ENCODE results near the gene PRSS1. TPM values are rescaled to one million over a fixed set of nuclear protein-coding genes. Genes with fewer than 3 reads are reported as not detected.

The PRSS1 gene
- total RNA-seq, 6 donors from 2014 or later = 9.8 to 20.6 TPM; not detected in 4

- H3K36me3 ChIP-seq = no peaks in the 10 kb centered on the region
- peak in 1 of 2 donors; percentile 22 for DNase-seq
- ATAC-seq (ENCODE audit: low FRiP score in 2 of 2) = peak in 1 of 2 donors; percentile 23
- no peak overlapping the region for H3K4me3 ChIP-seq
- H3K9me3 ChIP-seq = no peaks in the 10 kb centered on the region
- H3K27me3 ChIP-seq = no peaks in the 10 kb centered on the region
- 61 to 62% methylated on average over 18 of the region's 18 CpGs for WGBS, 2 donors
- no peak for TF ChIP-seq POLR2AphosphoS5 (IDR thresholded peaks at IDR 0.05)
- no peak for TF ChIP-seq EP300 (IDR thresholded peaks at IDR 0.05)
- TF ChIP-seq CTCF (IDR thresholded peaks at IDR 0.05) = peak in 1 of 6 experiments; percentile 13
- peak in 1 of 4 donors; percentile 18 for TF ChIP-seq POLR2A (IDR thresholded peaks at IDR 0.05)
- H3K4me1 ChIP-seq = no peaks in the 10 kb centered on the region
- H3K27ac ChIP-seq = no peak overlapping the region
These were observed 37.3 kb upstream of the PRSS1 start for GRCh38 chr7:142711746-142712616.

- Histone ChIP-seq H3K27me3 (no peaks in the 10 kb centered on the region), H3K27ac (no peak overlapping the region), H3K4me3 (no peak overlapping the region), H3K9me3 (no peaks in the 10 kb centered on the region), H3K4me1 (no peaks in the 10 kb centered on the region), H3K36me3 (no peaks in the 10 kb centered on the region)
- 81 to 91% methylated on average over 4 of the region's 4 CpGs for WGBS, 2 donors
- TF ChIP-seq CTCF (IDR thresholded peaks at IDR 0.05) = no peak
- no peak for TF ChIP-seq POLR2AphosphoS5 (IDR thresholded peaks at IDR 0.05)
- no peak for TF ChIP-seq POLR2A (IDR thresholded peaks at IDR 0.05)
- TF ChIP-seq EP300 (IDR thresholded peaks at IDR 0.05) = no peak
- ATAC-seq (ENCODE audit: low FRiP score in 2 of 2) (no peak), DNase-seq (no peak)
These were observed 36.7 kb upstream of the PRSS1 start for GRCh38 chr7:142712617-142712957.

- DNase-seq = no peak
- H3K27ac ChIP-seq = no peak overlapping the region
- 36 to 53% methylated on average over 2 of the region's 2 CpGs for WGBS, 2 donors
- no peaks in the 10 kb centered on the region for H3K27me3 ChIP-seq
- H3K4me1 ChIP-seq = no peaks in the 10 kb centered on the region
- TF ChIP-seq CTCF (IDR thresholded peaks at IDR 0.05) (no peak), POLR2AphosphoS5 (IDR thresholded peaks at IDR 0.05) (no peak), POLR2A (IDR thresholded peaks at IDR 0.05) (no peak), EP300 (IDR thresholded peaks at IDR 0.05) (no peak)
- no peaks in the 10 kb centered on the region for H3K36me3 ChIP-seq
- no peak for ATAC-seq (ENCODE audit: low FRiP score in 2 of 2)
- H3K9me3 ChIP-seq = no peaks in the 10 kb centered on the region
- no peak overlapping the region for H3K4me3 ChIP-seq
These were observed 34.9 kb upstream of the PRSS1 start for GRCh38 chr7:142714375-142714774.

GRCh38 chr7:142716596-142716995, 32.7 kb upstream of the PRSS1 start:
- H3K4me3 ChIP-seq = no peak overlapping the region
- TF ChIP-seq POLR2A (IDR thresholded peaks at IDR 0.05) (no peak), CTCF (IDR thresholded peaks at IDR 0.05) (no peak), POLR2AphosphoS5 (IDR thresholded peaks at IDR 0.05) (no peak), EP300 (IDR thresholded peaks at IDR 0.05) (no peak)
- ATAC-seq (ENCODE audit: low FRiP score in 2 of 2) (no peak), DNase-seq (no peak)
- no peaks in the 10 kb centered on the region for H3K27me3 ChIP-seq
- H3K4me1 ChIP-seq = no peaks in the 10 kb centered on the region
- H3K36me3 ChIP-seq = no peaks in the 10 kb centered on the region
- H3K27ac ChIP-seq = no peak overlapping the region
- WGBS, 2 donors = 42 to 57% methylated on average over 2 of the region's 2 CpGs
- no peaks in the 10 kb centered on the region for H3K9me3 ChIP-seq

GRCh38 chr7:142717453-142717852, 31.8 kb upstream of the PRSS1 start:
- H3K36me3 ChIP-seq = no peaks in the 10 kb centered on the region
- no peak overlapping the region for H3K4me3 ChIP-seq
- H3K4me1 ChIP-seq = no peaks in the 10 kb centered on the region
- TF ChIP-seq POLR2AphosphoS5 (IDR thresholded peaks at IDR 0.05) (no peak), CTCF (IDR thresholded peaks at IDR 0.05) (no peak), POLR2A (IDR thresholded peaks at IDR 0.05) (no peak), EP300 (IDR thresholded peaks at IDR 0.05) (no peak)
- no peak for DNase-seq
- no peak overlapping the region for H3K27ac ChIP-seq
- no peaks in the 10 kb centered on the region for H3K27me3 ChIP-seq
- no peaks in the 10 kb centered on the region for H3K9me3 ChIP-seq
- 63 to 66% methylated on average over 5 to 6 of the region's 6 CpGs for WGBS, 2 donors
- no peak for ATAC-seq (ENCODE audit: low FRiP score in 2 of 2)

All from upper lobe of left lung (tissue), 6 donors.